Retinal pigment epithelial cell (primary cell): Measurements from ENCODE around the gene NEUROD6.

Experiments
- DNase-seq: peaks from one replicate; pipeline ENCODE4 v3.0.0-alpha.2; 2010; ENCODE audit warnings: low read depth
- H3K4me3 ChIP-seq: 2 replicates; pipeline ENCODE4 v1.5.1; 2011; ENCODE audit warnings: mild to moderate bottlenecking, low read length, control low read depth, moderate library complexity
- TF ChIP-seq, protein P1 (sequence below): conservative IDR thresholded peaks from 2 replicates; pipeline ENCODE4 v1.5.1; 2011; ENCODE audit warnings: low read depth, low read length, control low read depth, inconsistent platforms

NEUROD6 gene

GRCh38 chr7:31370609-31371008 is 30.1 kb upstream of the NEUROD6 start:
- no peak for DNase-seq
- TF ChIP-seq, protein P1, sequence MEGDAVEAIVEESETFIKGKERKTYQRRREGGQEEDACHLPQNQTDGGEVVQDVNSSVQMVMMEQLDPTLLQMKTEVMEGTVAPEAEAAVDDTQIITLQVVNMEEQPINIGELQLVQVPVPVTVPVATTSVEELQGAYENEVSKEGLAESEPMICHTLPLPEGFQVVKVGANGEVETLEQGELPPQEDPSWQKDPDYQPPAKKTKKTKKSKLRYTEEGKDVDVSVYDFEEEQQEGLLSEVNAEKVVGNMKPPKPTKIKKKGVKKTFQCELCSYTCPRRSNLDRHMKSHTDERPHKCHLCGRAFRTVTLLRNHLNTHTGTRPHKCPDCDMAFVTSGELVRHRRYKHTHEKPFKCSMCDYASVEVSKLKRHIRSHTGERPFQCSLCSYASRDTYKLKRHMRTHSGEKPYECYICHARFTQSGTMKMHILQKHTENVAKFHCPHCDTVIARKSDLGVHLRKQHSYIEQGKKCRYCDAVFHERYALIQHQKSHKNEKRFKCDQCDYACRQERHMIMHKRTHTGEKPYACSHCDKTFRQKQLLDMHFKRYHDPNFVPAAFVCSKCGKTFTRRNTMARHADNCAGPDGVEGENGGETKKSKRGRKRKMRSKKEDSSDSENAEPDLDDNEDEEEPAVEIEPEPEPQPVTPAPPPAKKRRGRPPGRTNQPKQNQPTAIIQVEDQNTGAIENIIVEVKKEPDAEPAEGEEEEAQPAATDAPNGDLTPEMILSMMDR: no peak
- no peak overlapping the region for H3K4me3 ChIP-seq

DNA sequence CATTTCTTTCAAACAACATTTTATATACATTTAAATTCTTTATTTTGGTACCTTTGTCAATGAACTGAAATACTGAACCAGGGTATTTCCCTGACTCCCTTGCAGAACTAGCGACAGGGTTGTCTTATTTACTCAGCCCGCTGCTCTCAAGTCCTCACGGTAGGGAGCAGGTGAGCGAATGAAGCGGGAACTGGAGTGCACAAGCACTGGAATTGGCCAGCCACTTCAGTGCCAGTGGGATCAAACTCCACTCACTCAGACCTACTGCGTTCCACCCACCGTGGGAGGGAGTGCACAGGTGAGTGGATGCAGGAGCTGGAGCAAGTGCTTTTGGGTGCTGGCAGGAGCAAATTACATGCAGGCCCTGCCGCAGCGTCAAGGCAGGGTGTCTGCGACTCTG is 28.1 kb upstream of the NEUROD6 start:
- DNase-seq: no peak
- TF ChIP-seq, protein P1: no peak
- no peak overlapping the region for H3K4me3 ChIP-seq

DNA sequence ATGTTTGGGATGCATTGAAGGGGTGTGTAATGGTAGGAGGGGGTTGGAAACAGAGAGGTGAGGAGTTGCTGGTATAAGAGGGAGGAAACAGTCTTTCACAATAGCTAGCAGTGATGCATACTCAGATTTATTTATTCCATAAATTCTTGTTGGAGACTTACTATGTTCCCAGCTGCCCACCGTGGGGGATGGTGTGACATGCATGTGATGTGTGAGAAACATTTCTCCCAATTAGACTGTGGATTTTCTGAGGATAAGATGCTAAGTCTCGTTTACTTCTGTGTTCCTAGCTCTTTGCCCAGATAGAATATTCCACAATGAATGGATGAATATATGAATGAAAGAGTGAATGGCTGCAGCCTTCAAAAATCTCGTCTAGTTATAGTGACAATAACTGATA is 23.0 kb upstream of the NEUROD6 start:
- no peak overlapping the region for H3K4me3 ChIP-seq
- TF ChIP-seq, protein P1: no peak
- no peak for DNase-seq

GRCh38 chr7:31363051-31363450 is 22.5 kb upstream of the NEUROD6 start:
- H3K4me3 ChIP-seq: no peak overlapping the region
- TF ChIP-seq, protein P1: no peak
- DNase-seq: no peak

DNA sequence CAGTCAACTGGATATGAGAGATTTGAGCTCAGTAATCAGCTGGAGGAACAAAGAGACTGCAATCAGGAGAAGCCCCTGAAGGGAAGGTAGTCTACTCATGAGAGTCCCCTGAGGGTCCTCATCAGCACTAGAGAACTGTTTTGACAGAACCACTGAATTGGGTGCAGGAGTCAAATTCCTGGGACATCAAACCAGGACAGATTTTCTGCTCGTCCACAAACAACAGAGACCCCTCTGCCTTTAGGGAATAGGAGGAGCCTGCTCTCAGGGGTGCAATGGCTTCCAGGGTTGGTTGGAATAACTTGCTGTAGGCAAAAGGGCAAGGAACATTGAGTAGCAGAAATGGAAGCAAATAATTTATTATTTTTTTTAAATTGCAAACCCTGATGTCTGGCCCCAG is 21.9 kb upstream of the NEUROD6 start:
- DNase-seq: no peak
- TF ChIP-seq, protein P1: no peak
- no peak overlapping the region for H3K4me3 ChIP-seq

DNA sequence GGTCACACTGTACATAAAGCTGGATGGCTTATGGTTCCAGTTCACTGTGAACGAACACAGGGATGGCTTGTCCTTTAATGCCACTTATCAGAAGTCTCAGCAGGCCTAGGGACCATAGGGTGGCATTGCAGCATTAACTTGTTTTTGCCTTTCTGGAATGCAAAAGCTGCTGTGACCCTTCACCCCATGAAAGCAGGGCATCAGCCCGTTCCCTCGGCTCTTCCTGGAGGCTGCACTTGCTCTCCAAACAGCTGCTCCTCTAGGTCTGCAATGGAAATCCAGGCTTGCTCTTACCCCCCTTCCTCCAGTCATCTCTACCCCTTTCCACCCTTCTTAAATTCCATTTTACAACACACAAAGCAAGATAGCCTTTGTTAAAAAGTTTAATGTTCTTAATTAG is 17.9 kb upstream of the NEUROD6 start:
- no peak for DNase-seq
- TF ChIP-seq, protein P1: no peak
- H3K4me3 ChIP-seq: no peak overlapping the region

DNA sequence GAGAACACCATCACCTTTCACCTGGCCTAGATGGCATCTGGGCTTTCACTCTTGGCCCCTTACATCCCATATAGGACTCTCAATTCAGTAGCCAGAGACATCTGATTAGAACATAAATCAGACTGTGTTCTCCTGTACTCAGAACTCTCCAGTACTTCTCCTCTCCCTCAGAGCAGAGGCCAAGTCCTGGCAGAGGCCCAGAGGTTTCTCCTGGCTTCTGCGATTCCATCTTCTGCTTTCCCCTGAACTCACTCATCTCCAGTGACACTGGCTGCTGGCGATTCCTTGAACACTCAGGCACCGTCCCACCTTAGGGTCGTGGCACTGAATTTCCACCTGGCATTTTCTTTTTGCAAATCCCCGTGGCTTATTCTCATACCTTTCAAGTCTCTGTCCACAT is 4.9 kb upstream of the NEUROD6 start:
- TF ChIP-seq, protein P1: no peak

More for the DNA sequence above, 4.9 kb upstream of the NEUROD6 start:
- H3K4me3 ChIP-seq: no peak overlapping the region
- no peak for DNase-seq
